ENCODE data around the gene MRPS34. TPM values are rescaled to one million over a fixed set of nuclear protein-coding genes. Genes with fewer than 3 reads are reported as not detected.

The MRPS34 gene
- total and polyA plus RNA-seq, 8 donors: 21.1 to 204 (median 103) TPM

GRCh38 chr16:1777375-1778199 is 4.7 kb upstream of the MRPS34 start:
- Histone ChIP-seq H3K27me3 (no peaks in the 10 kb centered on the region), H3K36me3 (peaks cover 36 to 65% (median 63%) of the 10 kb centered on the region in 4 donors)
- 69 to 75% (median 74%) methylated on average over 17 to 36 of the region's 36 CpGs for WGBS, 5 donors

GRCh38 chr16:1776991-1777374 is 4.0 kb upstream of the MRPS34 start:
- no peak for DNase-seq
- Histone ChIP-seq H3K36me3 (peaks cover 36 to 65% (median 63%) of the 10 kb centered on the region in 4 donors), H3K4me1 (peaks cover 34 to 70% (median 61%) of the 10 kb centered on the region in 4 donors), H3K4me3 (no peak overlapping the region), H3K27me3 (no peaks in the 10 kb centered on the region), H3K9me3 (no peaks in the 10 kb centered on the region), H3K27ac (no peak overlapping the region)
- 91 to 93% (median 91%) methylated on average over 13 to 22 of the region's 22 CpGs for WGBS, 5 donors
- intact Hi-C loops (cut with DNase I; ENCODE audit: low total_unique reads): no loop called here
- TF ChIP-seq POLR2A (IDR thresholded peaks at IDR 0.05) (no peak), EP300 (IDR thresholded peaks at IDR 0.05) (no peak), CTCF (IDR thresholded peaks at IDR 0.05) (no peak), POLR2AphosphoS5 (IDR thresholded peaks at IDR 0.05) (no peak)

More at GRCh38 chr16:1777375-1778199, 4.7 kb upstream of the MRPS34 start:
- peak in 1 of 2 donors; percentile 9 for DNase-seq
- Histone ChIP-seq H3K27ac (no peak overlapping the region), H3K4me1 (peaks cover 30 to 64% (median 55%) of the 10 kb centered on the region in 4 donors), H3K9me3 (no peaks in the 10 kb centered on the region), H3K4me3 (no peak overlapping the region)
- TF ChIP-seq POLR2AphosphoS5 (IDR thresholded peaks at IDR 0.05): no peak
- TF ChIP-seq CTCF (IDR thresholded peaks at IDR 0.05): no peak
- TF ChIP-seq POLR2A (IDR thresholded peaks at IDR 0.05): no peak
- TF ChIP-seq EP300 (IDR thresholded peaks at IDR 0.05): no peak
- intact Hi-C loops (cut with DNase I; ENCODE audit: low total_unique reads): no loop called here

- H3K4me1 ChIP-seq: peaks cover 35 to 70% (median 62%) of the 10 kb centered on the region in 4 donors
- no peaks in the 10 kb centered on the region for H3K9me3 ChIP-seq
- DNase-seq: no peak
- WGBS, 5 donors: 79 to 94% (median 88%) methylated on average over 13 of the region's 13 CpGs
- H3K27me3 ChIP-seq: no peaks in the 10 kb centered on the region
- intact Hi-C loops (cut with DNase I; ENCODE audit: low total_unique reads): no loop called here
- TF ChIP-seq POLR2A (IDR thresholded peaks at IDR 0.05) (no peak), CTCF (IDR thresholded peaks at IDR 0.05) (no peak), EP300 (IDR thresholded peaks at IDR 0.05) (no peak), POLR2AphosphoS5 (IDR thresholded peaks at IDR 0.05) (no peak)
- H3K27ac ChIP-seq: no peak overlapping the region
- H3K36me3 ChIP-seq: peaks cover 36 to 65% (median 63%) of the 10 kb centered on the region in 4 donors
- H3K4me3 ChIP-seq: no peak overlapping the region
Measured at GRCh38 chr16:1776672-1776955, 3.7 kb upstream of the MRPS34 start.

GRCh38 chr16:1775846-1776671 is 3.1 kb upstream of the MRPS34 start:
- H3K4me1 ChIP-seq: peaks cover 30 to 68% (median 59%) of the 10 kb centered on the region in 4 donors
- 82 to 88% (median 85%) methylated on average over 4 to 28 of the region's 28 CpGs for WGBS, 5 donors
- H3K4me3 ChIP-seq: no peak overlapping the region
- H3K27me3 ChIP-seq: no peaks in the 10 kb centered on the region
- TF ChIP-seq EP300 (IDR thresholded peaks at IDR 0.05) (no peak), CTCF (IDR thresholded peaks at IDR 0.05) (no peak), POLR2AphosphoS5 (IDR thresholded peaks at IDR 0.05) (no peak), POLR2A (IDR thresholded peaks at IDR 0.05) (no peak)
- peaks cover 36 to 64% (median 62%) of the 10 kb centered on the region in 4 donors for H3K36me3 ChIP-seq
- no peak for DNase-seq
- H3K27ac ChIP-seq: no peak overlapping the region
- intact Hi-C loops (cut with DNase I; ENCODE audit: low total_unique reads): no loop called here
- no peaks in the 10 kb centered on the region for H3K9me3 ChIP-seq

Measured in stomach (tissue), 9 donors.